Prostate gland (tissue), 2 donors: ENCODE data around the gene NUP85.

ENCODE experiments used
- POLR2A ChIP-seq: fragments of 450-650 bp; IDR thresholded peaks from one replicate; pipeline ENCODE4 v1.6.1; 2016; ENCODE audit warnings: antibody characterized with exemption, mild to moderate bottlenecking
- TF ChIP-seq, protein P1 (sequence below), 4 experiments: fragments of 200-600 bp in 2 of 4; fragments of 450-650 bp in 2 of 4; sonication (generic) in 2 of 4; IDR thresholded peaks; 1 replicate in 3 of 4; 2 replicates in 1 of 4; pipeline ENCODE4 v1.5.1; 2016 to 2019; ENCODE audit warnings: antibody characterized with exemption in 4 of 4, mild to moderate bottlenecking in 2 of 4, moderate library complexity in 2 of 4

- TF ChIP-seq POLR2A, result no peak
- TF ChIP-seq, protein P1, sequence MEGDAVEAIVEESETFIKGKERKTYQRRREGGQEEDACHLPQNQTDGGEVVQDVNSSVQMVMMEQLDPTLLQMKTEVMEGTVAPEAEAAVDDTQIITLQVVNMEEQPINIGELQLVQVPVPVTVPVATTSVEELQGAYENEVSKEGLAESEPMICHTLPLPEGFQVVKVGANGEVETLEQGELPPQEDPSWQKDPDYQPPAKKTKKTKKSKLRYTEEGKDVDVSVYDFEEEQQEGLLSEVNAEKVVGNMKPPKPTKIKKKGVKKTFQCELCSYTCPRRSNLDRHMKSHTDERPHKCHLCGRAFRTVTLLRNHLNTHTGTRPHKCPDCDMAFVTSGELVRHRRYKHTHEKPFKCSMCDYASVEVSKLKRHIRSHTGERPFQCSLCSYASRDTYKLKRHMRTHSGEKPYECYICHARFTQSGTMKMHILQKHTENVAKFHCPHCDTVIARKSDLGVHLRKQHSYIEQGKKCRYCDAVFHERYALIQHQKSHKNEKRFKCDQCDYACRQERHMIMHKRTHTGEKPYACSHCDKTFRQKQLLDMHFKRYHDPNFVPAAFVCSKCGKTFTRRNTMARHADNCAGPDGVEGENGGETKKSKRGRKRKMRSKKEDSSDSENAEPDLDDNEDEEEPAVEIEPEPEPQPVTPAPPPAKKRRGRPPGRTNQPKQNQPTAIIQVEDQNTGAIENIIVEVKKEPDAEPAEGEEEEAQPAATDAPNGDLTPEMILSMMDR (IDR thresholded peaks at IDR 0.05), result no peak
These were observed 22.8 kb downstream of the NUP85 start for GRCh38 chr17:75228305-75228704.
